ENCODE measurements around the gene ADPRHL1. TPM values are rescaled to one million over a fixed set of nuclear protein-coding genes. Genes with fewer than 3 reads are reported as not detected.

The ADPRHL1 gene
- total RNA-seq, 1 donor from 2014 or later, result 3.1 TPM

DNA sequence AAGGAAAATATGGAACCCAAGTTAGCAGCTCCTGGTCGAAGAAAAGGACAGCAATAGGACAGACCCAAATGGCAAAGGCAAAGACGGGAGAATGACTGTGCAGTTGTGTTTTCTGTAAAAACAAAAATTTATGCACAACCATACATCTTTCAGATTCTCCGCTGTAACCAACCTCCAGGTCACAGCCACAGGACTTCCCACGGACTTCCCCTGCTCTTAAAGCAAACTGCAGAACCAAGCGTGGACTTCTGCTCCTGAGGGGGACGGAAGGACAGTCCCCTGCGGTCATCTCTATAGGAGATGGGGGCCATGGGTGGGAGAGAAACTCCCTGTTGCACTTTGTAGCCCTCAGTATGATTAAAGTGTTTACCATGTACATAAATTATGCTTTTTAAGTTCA, 91.9 kb downstream of the ADPRHL1 start:
- Histone ChIP-seq H3K9ac (ENCODE audit: low read length) (no peak overlapping the region), H4K20me1 (ENCODE audit: insufficient read depth, low read length) (no peaks in the 10 kb centered on the region)

DNA sequence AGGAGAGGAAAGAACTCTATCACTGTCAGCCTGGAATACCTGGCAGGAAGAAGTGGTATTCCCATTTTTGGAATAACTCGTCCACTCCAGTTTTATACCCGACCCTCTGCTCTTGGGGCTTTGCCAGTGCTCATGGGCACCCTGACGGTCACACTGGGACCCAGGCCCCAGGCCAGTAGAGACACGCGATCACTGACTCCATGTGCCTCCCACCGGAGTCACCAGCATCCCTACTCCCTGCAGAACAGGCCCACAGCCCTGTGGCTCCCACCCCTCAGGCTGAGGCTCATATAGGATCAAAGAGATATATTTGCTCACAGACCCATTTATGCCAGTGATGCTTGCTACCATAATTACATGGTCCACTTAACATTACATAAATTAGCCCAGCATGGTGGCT, 92.8 kb downstream of the ADPRHL1 start:
- Histone ChIP-seq H3K9me3 (ENCODE audit: insufficient read depth, low read depth, low read length) (no peaks in the 10 kb centered on the region), H2AFZ (ENCODE audit: low read depth, low read length) (no peak overlapping the region), H3K4me2 (ENCODE audit: low read length) (no peak overlapping the region), H3K9ac (ENCODE audit: low read length) (no peak overlapping the region), H3K36me3 (ENCODE audit: insufficient read depth, low read length) (no peaks in the 10 kb centered on the region), H3K79me2 (ENCODE audit: insufficient read depth, low read length) (no peaks in the 10 kb centered on the region), H3K27ac (ENCODE audit: low read depth, low read length) (no peak overlapping the region), H3K4me1 (ENCODE audit: insufficient read depth, low read length) (no peaks in the 10 kb centered on the region), H4K20me1 (ENCODE audit: insufficient read depth, low read length) (no peaks in the 10 kb centered on the region), H3K27me3 (ENCODE audit: insufficient read depth, low read length) (peaks cover 32% of the 10 kb centered on the region), H3K4me3 (ENCODE audit: insufficient read depth, low read depth, low read length) (no peak overlapping the region)
- TF ChIP-seq, protein P1, sequence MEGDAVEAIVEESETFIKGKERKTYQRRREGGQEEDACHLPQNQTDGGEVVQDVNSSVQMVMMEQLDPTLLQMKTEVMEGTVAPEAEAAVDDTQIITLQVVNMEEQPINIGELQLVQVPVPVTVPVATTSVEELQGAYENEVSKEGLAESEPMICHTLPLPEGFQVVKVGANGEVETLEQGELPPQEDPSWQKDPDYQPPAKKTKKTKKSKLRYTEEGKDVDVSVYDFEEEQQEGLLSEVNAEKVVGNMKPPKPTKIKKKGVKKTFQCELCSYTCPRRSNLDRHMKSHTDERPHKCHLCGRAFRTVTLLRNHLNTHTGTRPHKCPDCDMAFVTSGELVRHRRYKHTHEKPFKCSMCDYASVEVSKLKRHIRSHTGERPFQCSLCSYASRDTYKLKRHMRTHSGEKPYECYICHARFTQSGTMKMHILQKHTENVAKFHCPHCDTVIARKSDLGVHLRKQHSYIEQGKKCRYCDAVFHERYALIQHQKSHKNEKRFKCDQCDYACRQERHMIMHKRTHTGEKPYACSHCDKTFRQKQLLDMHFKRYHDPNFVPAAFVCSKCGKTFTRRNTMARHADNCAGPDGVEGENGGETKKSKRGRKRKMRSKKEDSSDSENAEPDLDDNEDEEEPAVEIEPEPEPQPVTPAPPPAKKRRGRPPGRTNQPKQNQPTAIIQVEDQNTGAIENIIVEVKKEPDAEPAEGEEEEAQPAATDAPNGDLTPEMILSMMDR (IDR thresholded peaks at IDR 0.05; ENCODE audit: insufficient read depth, low read depth, low read length), result no peak
- no peak for TF ChIP-seq EZH2 (IDR thresholded peaks at IDR 0.05; ENCODE audit: insufficient read depth, low read length)
- Mint-ChIP-seq H3K4me3 (ENCODE audit: unreplicated experiment) (no peak overlapping the region), H3K9me3 (ENCODE audit: unreplicated experiment) (no peaks in the 10 kb centered on the region), H3K4me1 (ENCODE audit: low read depth, unreplicated experiment) (peaks cover 6% of the 10 kb centered on the region), H3K36me3 (ENCODE audit: low read depth, unreplicated experiment) (no peaks in the 10 kb centered on the region), H3K27ac (ENCODE audit: unreplicated experiment) (no peak overlapping the region), H3K27me3 (ENCODE audit: low read depth, unreplicated experiment) (peaks cover 31% of the 10 kb centered on the region)
- DNase-seq (ENCODE audit: low read depth) (no peak), FAIRE-seq (no peak)

More for the DNA sequence above, 91.9 kb downstream of the ADPRHL1 start:
- H3K4me3 Mint-ChIP-seq (ENCODE audit: unreplicated experiment), result no peak overlapping the region
- DNase-seq (ENCODE audit: low read depth) (no peak), FAIRE-seq (no peak)
- Histone ChIP-seq H3K36me3 (ENCODE audit: insufficient read depth, low read length) (no peaks in the 10 kb centered on the region), H3K27me3 (ENCODE audit: insufficient read depth, low read length) (peaks cover 32% of the 10 kb centered on the region), H3K4me3 (ENCODE audit: insufficient read depth, low read depth, low read length) (no peak overlapping the region), H3K9me3 (ENCODE audit: insufficient read depth, low read depth, low read length) (no peaks in the 10 kb centered on the region), H3K4me2 (ENCODE audit: low read length) (no peak overlapping the region), H3K79me2 (ENCODE audit: insufficient read depth, low read length) (no peaks in the 10 kb centered on the region), H3K27ac (ENCODE audit: low read depth, low read length) (no peak overlapping the region), H3K4me1 (ENCODE audit: insufficient read depth, low read length) (no peaks in the 10 kb centered on the region), H2AFZ (ENCODE audit: low read depth, low read length) (no peak overlapping the region)
- TF ChIP-seq EZH2 (IDR thresholded peaks at IDR 0.05; ENCODE audit: insufficient read depth, low read length), result no peak
- TF ChIP-seq, protein P1 (IDR thresholded peaks at IDR 0.05; ENCODE audit: insufficient read depth, low read depth, low read length), result no peak
- H3K27me3 Mint-ChIP-seq (ENCODE audit: low read depth, unreplicated experiment), result peaks cover 39% of the 10 kb centered on the region
- H3K9me3 Mint-ChIP-seq (ENCODE audit: unreplicated experiment), result no peaks in the 10 kb centered on the region
- no peak overlapping the region for H3K27ac Mint-ChIP-seq (ENCODE audit: unreplicated experiment)
- H3K36me3 Mint-ChIP-seq (ENCODE audit: low read depth, unreplicated experiment), result no peaks in the 10 kb centered on the region
- H3K4me1 Mint-ChIP-seq (ENCODE audit: low read depth, unreplicated experiment), result peaks cover 5% of the 10 kb centered on the region

DNA sequence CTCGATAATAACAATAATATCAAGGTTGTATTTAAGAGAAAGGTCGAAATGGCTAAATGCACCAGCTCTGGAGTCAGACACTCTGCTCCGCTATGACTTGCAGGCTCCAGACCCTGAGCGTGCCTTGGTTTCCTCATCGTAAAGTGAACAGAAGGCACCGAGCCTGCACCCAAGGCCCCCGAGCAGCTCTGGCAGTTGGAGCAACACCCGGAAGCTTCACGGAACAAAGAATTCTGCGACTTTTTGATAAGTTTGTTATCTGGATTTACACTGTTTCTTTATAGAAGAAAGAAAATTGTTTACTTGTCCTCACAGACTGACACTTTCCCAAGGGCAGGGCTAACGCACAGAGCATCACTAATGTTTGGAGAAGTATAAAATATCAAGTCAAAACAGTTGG, 93.7 kb downstream of the ADPRHL1 start:
- Histone ChIP-seq H3K27ac (ENCODE audit: low read depth, low read length) (no peak overlapping the region), H3K27me3 (ENCODE audit: insufficient read depth, low read length) (peaks cover 30% of the 10 kb centered on the region), H4K20me1 (ENCODE audit: insufficient read depth, low read length) (no peaks in the 10 kb centered on the region), H3K36me3 (ENCODE audit: insufficient read depth, low read length) (no peaks in the 10 kb centered on the region), H3K9me3 (ENCODE audit: insufficient read depth, low read depth, low read length) (no peaks in the 10 kb centered on the region), H2AFZ (ENCODE audit: low read depth, low read length) (no peak overlapping the region), H3K9ac (ENCODE audit: low read length) (no peak overlapping the region), H3K4me3 (ENCODE audit: insufficient read depth, low read depth, low read length) (no peak overlapping the region), H3K4me2 (ENCODE audit: low read length) (no peak overlapping the region), H3K79me2 (ENCODE audit: insufficient read depth, low read length) (no peaks in the 10 kb centered on the region), H3K4me1 (ENCODE audit: insufficient read depth, low read length) (no peaks in the 10 kb centered on the region)
- H3K27ac Mint-ChIP-seq (ENCODE audit: unreplicated experiment), result no peak overlapping the region
- no peaks in the 10 kb centered on the region for H3K36me3 Mint-ChIP-seq (ENCODE audit: low read depth, unreplicated experiment)
- no peaks in the 10 kb centered on the region for H3K9me3 Mint-ChIP-seq (ENCODE audit: unreplicated experiment)
- FAIRE-seq, result no peak
- DNase-seq (ENCODE audit: low read depth), result no peak
- H3K4me3 Mint-ChIP-seq (ENCODE audit: unreplicated experiment), result no peak overlapping the region
- peaks cover 6% of the 10 kb centered on the region for H3K4me1 Mint-ChIP-seq (ENCODE audit: low read depth, unreplicated experiment)
- TF ChIP-seq, protein P1 (IDR thresholded peaks at IDR 0.05; ENCODE audit: insufficient read depth, low read depth, low read length), result no peak
- TF ChIP-seq EZH2 (IDR thresholded peaks at IDR 0.05; ENCODE audit: insufficient read depth, low read length), result no peak
- H3K27me3 Mint-ChIP-seq (ENCODE audit: low read depth, unreplicated experiment), result peaks cover 30% of the 10 kb centered on the region
